Neuronal stem cell (in vitro differentiated cells): ENCODE results near the gene LRP1B.

Source experiments
- DNase-seq: peaks from one replicate; pipeline ENCODE4 v3.0.0-alpha.2; 2013; ENCODE audit warnings: low spot score
- H2AFZ ChIP-seq: one replicate; pipeline ENCODE4 v1.6.1; 2013; ENCODE audit warnings: mild to moderate bottlenecking, low read length, inconsistent platforms
- H2AK5ac ChIP-seq: 2 replicates; pipeline ENCODE4 v1.6.1; 2013; ENCODE audit warnings: low read depth, mild to moderate bottlenecking, inconsistent platforms, low read length, moderate library complexity, mixed read lengths
- H2BK120ac ChIP-seq: 2 replicates; pipeline ENCODE4 v1.6.1; 2013; ENCODE audit warnings: low read depth, mild to moderate bottlenecking, inconsistent platforms, low read length, moderate library complexity, mixed read lengths
- H2BK12ac ChIP-seq: one replicate; pipeline ENCODE4 v1.6.1; 2013; ENCODE audit warnings: low read length, inconsistent platforms
- H2BK15ac ChIP-seq: 2 replicates; pipeline ENCODE4 v1.6.1; 2013; ENCODE audit warnings: mild to moderate bottlenecking, low read length, inconsistent platforms, mixed read lengths
- H2BK5ac ChIP-seq: one replicate; pipeline ENCODE4 v1.6.1; 2013; ENCODE audit warnings: inconsistent platforms, mild to moderate bottlenecking, low read length, moderate library complexity
- H3K14ac ChIP-seq: one replicate; pipeline ENCODE4 v1.6.1; 2013; ENCODE audit warnings: low read length, inconsistent platforms
- H3K18ac ChIP-seq: 2 replicates; pipeline ENCODE4 v1.6.1; 2013; ENCODE audit warnings: low read length, inconsistent platforms
- H3K23ac ChIP-seq: 2 replicates; pipeline ENCODE4 v1.6.1; 2013; ENCODE audit warnings: low read depth, mild to moderate bottlenecking, mixed read lengths, low read length, inconsistent platforms; ENCODE audit not compliant: poor library complexity
- H3K27ac ChIP-seq: replicated peaks from 3 replicates; pipeline ENCODE4 v1.5.1; 2013; ENCODE audit warnings: low read length, inconsistent platforms
- H3K27me3 ChIP-seq, 3 experiments: 2 replicates each; pipeline ENCODE4 v1.6.1; 2013; ENCODE audit warnings: low read length in 3 of 3, mild to moderate bottlenecking in 2 of 3, inconsistent platforms in 1 of 3, low read depth in 1 of 3, mixed read lengths in 1 of 3, moderate library complexity in 1 of 3; ENCODE audit not compliant: control insufficient read depth in 3 of 3, insufficient read depth in 3 of 3
- H3K36me3 ChIP-seq, 2 donors: replicated peaks in 1 of 2; 2 replicates each; pipeline ENCODE4 v1.6.1; 2013; ENCODE audit warnings: low read length in 2 of 2; ENCODE audit not compliant: control insufficient read depth in 2 of 2, insufficient read depth in 2 of 2
- H3K4ac ChIP-seq: 2 replicates; pipeline ENCODE4 v1.6.1; 2013; ENCODE audit warnings: inconsistent platforms, mild to moderate bottlenecking, low read length, moderate library complexity
- H3K4me1 ChIP-seq, 2 donors: 1 replicate in 1 of 2; 2 replicates in 1 of 2; pipeline ENCODE4 v1.6.1; 2013; ENCODE audit warnings: low read length in 2 of 2, low read depth in 1 of 2; ENCODE audit not compliant: control insufficient read depth in 2 of 2, insufficient read depth in 1 of 2
- H3K4me2 ChIP-seq: one replicate; pipeline ENCODE4 v1.6.1; 2013; ENCODE audit warnings: mild to moderate bottlenecking, low read length, inconsistent platforms; ENCODE audit not compliant: insufficient read depth, poor library complexity, severe bottlenecking
- H3K4me3 ChIP-seq, 2 donors: 2 replicates each; pipeline ENCODE4 v1.5.1; 2013; ENCODE audit warnings: low read length in 2 of 2, mild to moderate bottlenecking in 2 of 2, inconsistent platforms in 1 of 2, moderate library complexity in 1 of 2
- H3K79me1 ChIP-seq: one replicate; pipeline ENCODE4 v1.6.1; 2013; ENCODE audit warnings: low read depth, mild to moderate bottlenecking, inconsistent platforms, low read length, moderate library complexity
- H3K9ac ChIP-seq: one replicate; pipeline ENCODE4 v1.6.1; 2013; ENCODE audit warnings: mild to moderate bottlenecking, low read depth, low read length, inconsistent platforms; ENCODE audit not compliant: poor library complexity
- H3K9me3 ChIP-seq, 2 donors: replicated peaks in 1 of 2; 2 replicates each; pipeline versions ENCODE3 to v1.6.1; 2013; ENCODE audit warnings: low read length in 2 of 2, mild to moderate bottlenecking in 2 of 2, inconsistent platforms in 1 of 2, low read depth in 1 of 2, mixed read lengths in 1 of 2, moderate library complexity in 1 of 2; ENCODE audit not compliant: control insufficient read depth in 2 of 2, insufficient read depth in 1 of 2
- H4K8ac ChIP-seq: one replicate; pipeline ENCODE4 v1.6.1; 2013; ENCODE audit warnings: low read depth, mild to moderate bottlenecking, inconsistent platforms, low read length, moderate library complexity
- H4K91ac ChIP-seq: one replicate; pipeline ENCODE4 v1.6.1; 2013; ENCODE audit warnings: low read length, low read depth, mild to moderate bottlenecking, inconsistent platforms; ENCODE audit not compliant: poor library complexity
- WGBS, 2 donors: extraction: QIAGEN DNeasy Blood & Tissue Kit; methylation state at CpG; one replicate each; pipeline ENCODE4 v1.1.7; 2013; ENCODE audit warnings: missing lambda C conversion rate in 2 of 2, mixed read lengths in 1 of 2; ENCODE audit not compliant: insufficient read length in 2 of 2, insufficient replicate concordance in 1 of 2; ENCODE audit errors: extremely low coverage in 2 of 2; 5-methylcytosine and 5-hydroxymethylcytosine counted together

Gene LRP1B

DNA sequence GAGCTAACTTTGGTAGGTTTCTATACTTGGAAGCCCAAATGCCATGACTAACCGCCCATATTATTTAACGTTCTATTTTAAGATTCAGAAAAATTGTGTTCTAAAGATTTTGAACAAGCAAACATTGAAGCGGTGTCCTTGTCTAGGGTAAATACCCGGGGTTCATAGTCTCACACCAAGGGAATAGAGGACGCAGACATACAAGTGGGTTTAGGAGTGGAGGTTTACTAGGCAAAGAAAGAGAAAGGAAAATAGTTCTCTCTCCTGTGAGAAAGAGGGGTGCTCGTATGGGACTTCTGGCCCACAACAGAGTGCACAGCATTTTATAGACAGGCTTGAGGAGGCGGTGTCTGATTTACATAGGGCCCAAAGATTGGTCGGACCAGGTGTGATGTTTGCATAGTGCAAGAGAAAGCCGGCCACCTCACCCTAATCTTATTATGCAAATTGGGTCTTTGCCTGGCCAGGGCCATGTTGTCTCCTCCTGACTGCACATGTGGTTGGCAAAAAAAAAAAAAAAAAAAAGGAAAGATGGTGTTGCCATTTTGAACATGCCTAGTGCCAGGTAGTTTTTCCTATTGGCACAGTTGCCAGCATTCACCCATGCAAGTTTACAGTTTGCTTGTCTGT is 1062.6 kb downstream of the LRP1B start:
- H3K18ac ChIP-seq, result no peak overlapping the region
- H3K9me3 ChIP-seq, result peaks cover 0 to 2% of the 10 kb centered on the region in 2 donors
- H3K23ac ChIP-seq, result no peak overlapping the region
- no peak overlapping the region for H3K14ac ChIP-seq
- H2BK120ac ChIP-seq, result no peak overlapping the region
- no peak overlapping the region for H2AK5ac ChIP-seq
- no peak overlapping the region for H3K9ac ChIP-seq
- no peak overlapping the region for H2BK12ac ChIP-seq
- WGBS, 2 donors, result no CpG with 5 or more reads among the region's 9 CpGs
- no peak overlapping the region for H4K91ac ChIP-seq
- no peak overlapping the region for H2BK5ac ChIP-seq
- no peak overlapping the region for H2AFZ ChIP-seq
- H3K36me3 ChIP-seq, result peaks cover 0 to 2% of the 10 kb centered on the region in 2 donors
- no peak overlapping the region for H4K8ac ChIP-seq
- H2BK15ac ChIP-seq, result no peak overlapping the region
- H3K4ac ChIP-seq, result no peak overlapping the region
- H3K27me3 ChIP-seq, result no peaks in the 10 kb centered on the region
- DNase-seq, result no peak
- H3K27ac ChIP-seq, result no peak overlapping the region
- H3K79me1 ChIP-seq, result no peaks in the 10 kb centered on the region
- H3K4me3 ChIP-seq, result no peak overlapping the region
- H3K4me1 ChIP-seq, result no peaks in the 10 kb centered on the region
- H3K4me2 ChIP-seq, result no peak overlapping the region

DNA sequence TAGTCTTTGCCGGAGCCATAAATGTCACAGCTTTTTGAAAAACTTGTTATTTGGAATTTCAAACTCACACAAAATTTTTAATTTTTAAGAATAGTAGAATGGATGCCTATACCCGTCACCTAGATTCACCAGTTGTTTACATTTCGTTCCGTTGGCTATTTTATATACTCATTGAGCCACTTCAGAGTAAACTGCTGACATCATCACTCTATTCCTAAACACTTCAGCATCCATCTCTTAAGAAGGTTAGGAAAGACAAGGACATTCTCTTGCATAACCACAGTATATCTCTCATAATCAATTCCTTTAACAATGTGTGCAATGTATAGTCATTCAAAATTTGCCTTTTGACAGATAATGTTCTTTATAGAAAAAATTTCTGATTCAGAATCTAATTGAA is 1065.8 kb downstream of the LRP1B start:
- Histone ChIP-seq H2BK120ac (no peak overlapping the region), H3K4ac (no peak overlapping the region), H3K9me3 (peaks cover 0 to 2% of the 10 kb centered on the region in 2 donors), H4K8ac (no peak overlapping the region), H3K36me3 (peaks cover 0 to 2% of the 10 kb centered on the region in 2 donors), H2BK15ac (no peak overlapping the region), H3K18ac (no peak overlapping the region), H3K27ac (no peak overlapping the region), H2AK5ac (no peak overlapping the region), H4K91ac (no peak overlapping the region), H2BK12ac (no peak overlapping the region), H2BK5ac (no peak overlapping the region), H3K4me2 (no peak overlapping the region), H3K23ac (no peak overlapping the region), H3K79me1 (no peaks in the 10 kb centered on the region), H3K4me3 (no peak overlapping the region), H3K14ac (no peak overlapping the region), H3K27me3 (no peaks in the 10 kb centered on the region), H3K4me1 (no peaks in the 10 kb centered on the region), H3K9ac (no peak overlapping the region), H2AFZ (no peak overlapping the region)
- no peak for DNase-seq
- WGBS, 2 donors, result no CpG with 5 or more reads among the region's 4 CpGs

DNA sequence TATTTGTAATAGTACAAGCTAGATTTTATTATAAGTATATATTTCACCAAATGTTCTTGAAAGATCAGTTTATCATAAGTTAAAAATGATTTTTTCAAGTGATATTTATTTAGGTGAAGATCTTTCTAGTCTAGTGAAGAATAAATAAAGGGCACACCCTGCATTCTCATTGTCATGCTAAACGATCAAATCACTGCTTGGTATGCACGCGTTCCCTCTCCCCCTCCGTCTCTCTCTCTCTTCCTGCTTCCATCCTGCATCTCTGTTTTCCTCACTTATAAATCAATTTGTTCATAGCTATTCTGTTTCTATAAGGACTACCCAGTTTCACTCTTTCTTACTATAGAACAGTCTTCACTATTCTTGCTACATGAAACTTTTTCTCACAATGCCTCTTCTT is 1067.4 kb downstream of the LRP1B start:
- H4K91ac ChIP-seq, result no peak overlapping the region
- peak overlapping the region; percentile 6 for H2AFZ ChIP-seq
- H3K4me1 ChIP-seq, result no peaks in the 10 kb centered on the region
- no peak overlapping the region for H2AK5ac ChIP-seq
- H3K23ac ChIP-seq, result no peak overlapping the region
- H2BK5ac ChIP-seq, result no peak overlapping the region
- no peaks in the 10 kb centered on the region for H3K36me3 ChIP-seq
- H3K4ac ChIP-seq, result no peak overlapping the region
- H3K9me3 ChIP-seq, result no peaks in the 10 kb centered on the region
- H3K18ac ChIP-seq, result no peak overlapping the region
- WGBS, 2 donors, result no CpG with 5 or more reads among the region's 4 CpGs
- DNase-seq, result no peak
- H3K27me3 ChIP-seq, result no peaks in the 10 kb centered on the region
- no peak overlapping the region for H3K4me2 ChIP-seq
- H2BK12ac ChIP-seq, result no peak overlapping the region
- no peak overlapping the region for H3K14ac ChIP-seq
- H2BK120ac ChIP-seq, result no peak overlapping the region
- H3K27ac ChIP-seq, result no peak overlapping the region
- H3K9ac ChIP-seq, result no peak overlapping the region
- no peaks in the 10 kb centered on the region for H3K79me1 ChIP-seq
- no peak overlapping the region for H4K8ac ChIP-seq
- H2BK15ac ChIP-seq, result no peak overlapping the region
- no peak overlapping the region for H3K4me3 ChIP-seq

DNA sequence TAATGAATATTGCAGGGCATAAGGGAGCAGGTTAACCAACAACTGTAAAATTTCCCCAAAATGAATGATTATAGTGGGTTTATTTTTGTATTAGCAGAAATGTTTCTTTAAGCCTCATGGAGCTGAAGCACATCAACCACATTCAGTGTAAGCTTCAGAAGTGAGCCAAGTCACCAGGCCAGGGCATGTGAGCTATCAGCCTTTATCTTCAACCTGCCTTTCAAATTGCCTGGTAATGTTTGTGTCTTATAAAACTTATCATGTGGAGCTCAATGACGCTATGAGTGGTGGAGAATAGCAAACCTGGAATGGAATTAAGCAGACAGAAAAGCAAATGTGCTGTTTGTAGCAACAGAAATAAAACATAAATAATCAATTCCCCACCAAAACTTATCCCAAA is 1068.4 kb downstream of the LRP1B start:
- Histone ChIP-seq H3K18ac (no peak overlapping the region), H3K9me3 (no peaks in the 10 kb centered on the region), H3K14ac (no peak overlapping the region), H2BK15ac (no peak overlapping the region), H3K4me3 (no peak overlapping the region), H3K27me3 (no peaks in the 10 kb centered on the region), H2BK120ac (no peak overlapping the region), H4K91ac (no peak overlapping the region), H4K8ac (no peak overlapping the region), H3K4ac (no peak overlapping the region), H3K36me3 (no peaks in the 10 kb centered on the region), H2AFZ (no peak overlapping the region), H3K4me2 (no peak overlapping the region), H3K9ac (no peak overlapping the region), H3K79me1 (no peaks in the 10 kb centered on the region), H2AK5ac (no peak overlapping the region), H2BK5ac (no peak overlapping the region), H3K4me1 (no peaks in the 10 kb centered on the region), H3K27ac (no peak overlapping the region), H2BK12ac (no peak overlapping the region), H3K23ac (no peak overlapping the region)
- no peak for DNase-seq
- no CpG with 5 or more reads among the region's 1 CpG for whole genome bisulfite sequencing, 2 donors
